Measurements from ENCODE around the gene C1R.

C1R gene

DNA sequence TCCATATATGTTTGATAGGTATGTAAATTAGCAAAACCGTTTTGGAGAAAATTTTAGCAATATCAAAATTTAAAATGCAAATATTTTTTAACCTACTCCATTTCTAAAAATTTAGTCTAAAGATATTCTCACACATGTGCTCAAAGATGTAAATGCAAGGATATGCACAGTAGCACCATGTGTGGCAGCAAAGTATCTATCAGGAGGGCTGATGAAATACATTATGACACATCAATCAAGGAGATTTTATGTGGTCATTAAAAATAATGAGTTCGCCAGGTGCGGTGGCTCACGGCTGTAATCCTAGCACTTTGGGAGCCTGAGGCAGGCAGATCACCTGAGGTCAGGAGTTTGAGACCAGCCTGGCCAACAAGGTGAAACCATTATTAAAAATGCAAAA lies 8.0 kb upstream of the C1R start:
- Histone ChIP-seq H3K4me1 (ENCODE audit: control insufficient read depth, low read length) (no peaks in the 10 kb centered on the region), H3K27ac (ENCODE audit: low read depth, low read length) (no peak overlapping the region), H4K20me1 (ENCODE audit: control insufficient read depth, insufficient read depth, low read depth, low read length) (no peaks in the 10 kb centered on the region), H3K79me2 (ENCODE audit: control insufficient read depth, low read length) (no peaks in the 10 kb centered on the region), H3K9me3 (ENCODE audit: control insufficient read depth, insufficient read depth, low read length) (no peaks in the 10 kb centered on the region), H3K36me3 (ENCODE audit: control insufficient read depth, low read length) (no peaks in the 10 kb centered on the region), H3K9me2 (replicated peaks; ENCODE audit: control insufficient read depth, low read length) (no peaks in the 10 kb centered on the region), H3F3A (ENCODE audit: control insufficient read depth, insufficient read depth) (no peaks in the 10 kb centered on the region), H3K4me3 (ENCODE audit: low read length) (no peak overlapping the region), H3K27me3 (ENCODE audit: control insufficient read depth, low read length) (peaks cover 9% of the 10 kb centered on the region; the same call in 1 of the 2 replicates), H3K4me2 (ENCODE audit: low read length) (no peak overlapping the region)
- TF ChIP-seq, protein P1, sequence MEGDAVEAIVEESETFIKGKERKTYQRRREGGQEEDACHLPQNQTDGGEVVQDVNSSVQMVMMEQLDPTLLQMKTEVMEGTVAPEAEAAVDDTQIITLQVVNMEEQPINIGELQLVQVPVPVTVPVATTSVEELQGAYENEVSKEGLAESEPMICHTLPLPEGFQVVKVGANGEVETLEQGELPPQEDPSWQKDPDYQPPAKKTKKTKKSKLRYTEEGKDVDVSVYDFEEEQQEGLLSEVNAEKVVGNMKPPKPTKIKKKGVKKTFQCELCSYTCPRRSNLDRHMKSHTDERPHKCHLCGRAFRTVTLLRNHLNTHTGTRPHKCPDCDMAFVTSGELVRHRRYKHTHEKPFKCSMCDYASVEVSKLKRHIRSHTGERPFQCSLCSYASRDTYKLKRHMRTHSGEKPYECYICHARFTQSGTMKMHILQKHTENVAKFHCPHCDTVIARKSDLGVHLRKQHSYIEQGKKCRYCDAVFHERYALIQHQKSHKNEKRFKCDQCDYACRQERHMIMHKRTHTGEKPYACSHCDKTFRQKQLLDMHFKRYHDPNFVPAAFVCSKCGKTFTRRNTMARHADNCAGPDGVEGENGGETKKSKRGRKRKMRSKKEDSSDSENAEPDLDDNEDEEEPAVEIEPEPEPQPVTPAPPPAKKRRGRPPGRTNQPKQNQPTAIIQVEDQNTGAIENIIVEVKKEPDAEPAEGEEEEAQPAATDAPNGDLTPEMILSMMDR (IDR thresholded peaks at IDR 0.05; ENCODE audit: low read depth, low read length, poor library complexity, severe bottlenecking), result no peak
- no peak for TF ChIP-seq EZH2phosphoT487 (IDR thresholded peaks at IDR 0.05; ENCODE audit: borderline replicate concordance, low read length)

DNA sequence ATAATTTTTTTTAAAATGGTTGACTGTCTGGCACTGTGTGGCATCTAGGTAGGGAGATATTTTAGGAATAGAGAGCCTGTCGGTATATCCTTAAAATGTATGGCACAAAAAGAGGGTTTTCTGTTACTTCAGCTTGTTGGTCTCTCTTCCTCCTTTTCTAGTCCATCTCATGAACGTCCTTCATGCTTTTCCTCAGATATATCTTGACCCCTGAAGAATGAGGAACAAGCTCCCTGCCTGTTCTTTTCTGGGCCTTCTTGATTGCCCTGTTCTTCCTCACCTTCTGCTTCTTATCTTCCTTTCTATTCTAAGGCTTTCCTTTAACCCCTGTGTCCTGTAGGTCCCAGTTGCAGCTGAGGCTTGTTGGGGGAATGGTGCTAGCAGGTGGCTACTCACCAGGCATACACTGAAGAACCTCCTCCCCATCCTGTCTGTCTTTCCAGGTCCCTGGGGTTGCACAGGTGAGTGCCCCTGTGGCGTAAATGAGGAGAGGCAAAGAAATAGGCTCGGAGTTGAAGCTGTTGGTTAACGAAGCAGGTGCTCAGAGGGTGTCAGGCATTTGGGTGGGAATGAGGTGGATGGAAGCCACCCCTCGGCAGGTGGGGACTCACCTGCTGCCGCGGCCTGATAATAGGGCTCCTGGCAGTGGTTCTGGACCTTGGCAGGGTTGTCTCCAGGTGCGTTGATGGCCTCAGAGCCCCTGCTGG lies 7.2 kb upstream of the C1R start:
- TF ChIP-seq, protein P1 (IDR thresholded peaks at IDR 0.05; ENCODE audit: low read depth, low read length, poor library complexity, severe bottlenecking), result no peak
- no peak for TF ChIP-seq EZH2phosphoT487 (IDR thresholded peaks at IDR 0.05; ENCODE audit: borderline replicate concordance, low read length)
- no peaks in the 10 kb centered on the region for H3K4me1 ChIP-seq (ENCODE audit: control insufficient read depth, low read length)
- no peaks in the 10 kb centered on the region for H3K79me2 ChIP-seq (ENCODE audit: control insufficient read depth, low read length)
- H3K4me2 ChIP-seq (ENCODE audit: low read length), result no peak overlapping the region
- H3K27me3 ChIP-seq (ENCODE audit: control insufficient read depth, low read length), result peaks cover 9% of the 10 kb centered on the region; the same call in 1 of the 2 replicates
- H3K36me3 ChIP-seq (ENCODE audit: control insufficient read depth, low read length), result no peaks in the 10 kb centered on the region
- no peaks in the 10 kb centered on the region for H4K20me1 ChIP-seq (ENCODE audit: control insufficient read depth, insufficient read depth, low read depth, low read length)
- H3K27ac ChIP-seq (ENCODE audit: low read depth, low read length), result no peak overlapping the region
- no peaks in the 10 kb centered on the region for H3K9me3 ChIP-seq (ENCODE audit: control insufficient read depth, insufficient read depth, low read length)
- H3K9me2 ChIP-seq (replicated peaks; ENCODE audit: control insufficient read depth, low read length), result no peaks in the 10 kb centered on the region
- H3F3A ChIP-seq (ENCODE audit: control insufficient read depth, insufficient read depth), result no peaks in the 10 kb centered on the region
- H3K4me3 ChIP-seq (ENCODE audit: low read length), result no peak overlapping the region

DNA sequence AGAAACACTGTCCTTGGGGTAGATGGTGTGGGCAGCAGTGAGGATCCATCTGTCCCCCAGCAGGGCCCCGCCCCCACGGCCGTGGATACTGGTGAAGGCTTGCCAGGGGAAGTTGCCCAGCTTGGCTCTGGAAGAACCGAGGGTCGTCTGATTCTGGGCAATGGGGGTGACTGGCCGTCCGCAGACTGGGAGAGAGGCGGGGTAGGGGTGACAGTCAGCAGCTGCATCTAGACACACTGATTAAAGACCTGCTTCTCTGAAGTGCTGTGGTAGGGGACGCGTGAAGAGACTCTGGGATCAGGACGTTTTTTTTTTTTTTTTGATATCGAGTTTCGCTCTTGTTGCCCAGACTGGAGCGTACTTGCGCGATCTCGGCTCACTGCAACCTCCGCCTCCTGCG lies 4.7 kb upstream of the C1R start:
- no peaks in the 10 kb centered on the region for H3K36me3 ChIP-seq (ENCODE audit: control insufficient read depth, low read length)
- no peaks in the 10 kb centered on the region for H4K20me1 ChIP-seq (ENCODE audit: control insufficient read depth, insufficient read depth, low read depth, low read length)
- H3K79me2 ChIP-seq (ENCODE audit: control insufficient read depth, low read length), result no peaks in the 10 kb centered on the region
- no peak overlapping the region for H3K4me3 ChIP-seq (ENCODE audit: low read length)
- no peak overlapping the region for H3K4me2 ChIP-seq (ENCODE audit: low read length)
- H3K9me2 ChIP-seq (replicated peaks; ENCODE audit: control insufficient read depth, low read length), result no peaks in the 10 kb centered on the region
- TF ChIP-seq, protein P1 (IDR thresholded peaks at IDR 0.05; ENCODE audit: low read depth, low read length, poor library complexity, severe bottlenecking), result no peak
- TF ChIP-seq EZH2phosphoT487 (IDR thresholded peaks at IDR 0.05; ENCODE audit: borderline replicate concordance, low read length), result no peak
- peaks cover 15% of the 10 kb centered on the region; the same call in 1 of the 2 replicates for H3K27me3 ChIP-seq (ENCODE audit: control insufficient read depth, low read length)
- no peaks in the 10 kb centered on the region for H3F3A ChIP-seq (ENCODE audit: control insufficient read depth, insufficient read depth)
- no peaks in the 10 kb centered on the region for H3K9me3 ChIP-seq (ENCODE audit: control insufficient read depth, insufficient read depth, low read length)
- H3K27ac ChIP-seq (ENCODE audit: low read depth, low read length), result no peak overlapping the region
- no peaks in the 10 kb centered on the region for H3K4me1 ChIP-seq (ENCODE audit: control insufficient read depth, low read length)

All from DOHH2 (cell line).